SK-N-SH (cell line): ENCODE results near the gene TAB2. TPM values are rescaled to one million over a fixed set of nuclear protein-coding genes. Genes with fewer than 3 reads are reported as not detected.

Source experiments
- CTCF ChIA-PET: fragments of 300-600, 350-600 bp; formaldehyde crosslinking; extraction: SDS; loops from one replicate; lab custom pipeline; 2021; lab: Yijun Ruan, JAX
- POLR2A ChIA-PET: fragments of 350-600 bp; sonication (Branson Sonifier 250); formaldehyde crosslinking; extraction: SDS; loops from one replicate; lab custom pipeline; 2020; ENCODE audit warnings: antibody characterized with exemption, inconsistent platforms; lab: Yijun Ruan, JAX
- DNase-seq: peaks from one replicate; pipeline ENCODE4 v3.0.0; 2012
- H2AFZ ChIP-seq: fragments of 200-600 bp; sonication (generic); 2 replicates; pipeline ENCODE4 v1.8.1; 2016; ENCODE audit warnings: antibody characterized with exemption, mild to moderate bottlenecking, low read depth
- H3F3A ChIP-seq: fragments of 200-600 bp; sonication (generic); replicated peaks from 2 replicates; pipeline ENCODE3; 2016; ENCODE audit warnings: antibody characterized with exemption, mild to moderate bottlenecking; ENCODE audit not compliant: insufficient read depth
- H3K27ac ChIP-seq, 2 experiments: fragments of 200-500 bp in 1 of 2; fragments of 200-600 bp in 1 of 2; sonication (Bioruptor generic) in 1 of 2; sonication (generic), shearing (Covaris generic) in 1 of 2; 2 replicates each; pipeline versions ENCODE4 v1.5.1 to v1.6.1; 2014 to 2016; ENCODE audit warnings: low read depth in 2 of 2, inconsistent platforms in 1 of 2, low read length in 1 of 2, mild to moderate bottlenecking in 1 of 2, mixed read lengths in 1 of 2
- H3K27me3 ChIP-seq: fragments of 200-600 bp; sonication (generic), shearing (Covaris generic); 2 replicates; pipeline ENCODE4 v1.6.1; 2016; ENCODE audit warnings: mixed run types; ENCODE audit not compliant: insufficient read depth
- H3K36me3 ChIP-seq, 2 experiments: fragments of 200-500 bp in 1 of 2; fragments of 200-600 bp in 1 of 2; sonication (Bioruptor generic) in 1 of 2; sonication (generic) in 1 of 2; replicated peaks in 1 of 2; 2 replicates each; pipeline versions ENCODE3 to v1.5.1; 2014 to 2016; ENCODE audit warnings: low read length in 1 of 2, mild to moderate bottlenecking in 1 of 2; ENCODE audit not compliant: insufficient read depth in 2 of 2, control insufficient read depth in 1 of 2
- H3K4me1 ChIP-seq, 2 experiments: fragments of 200-500 bp in 1 of 2; fragments of 200-600 bp in 1 of 2; sonication (Bioruptor generic) in 1 of 2; sonication (generic), shearing (Covaris generic) in 1 of 2; 2 replicates each; pipeline versions ENCODE4 v1.5.1 to v1.6.1; 2014 to 2016; ENCODE audit warnings: low read depth in 1 of 2, low read length in 1 of 2, mixed run types in 1 of 2; ENCODE audit not compliant: insufficient read depth in 2 of 2, control insufficient read depth in 1 of 2
- H3K4me2 ChIP-seq: fragments of 200-600 bp; sonication (generic), shearing (Covaris generic); 2 replicates; pipeline ENCODE4 v1.6.1; 2017; ENCODE audit warnings: mixed run types
- H3K4me3 ChIP-seq, 2 experiments: fragments of 200-500 bp in 1 of 2; fragments of 200-600 bp in 1 of 2; sonication (Bioruptor generic) in 1 of 2; sonication (generic), shearing (Covaris generic) in 1 of 2; 2 replicates each; pipeline versions ENCODE4 v1.5.1 to v1.8.1; 2014 to 2016; ENCODE audit warnings: low read depth in 2 of 2, inconsistent platforms in 1 of 2, low read length in 1 of 2, mild to moderate bottlenecking in 1 of 2, mixed read lengths in 1 of 2, moderate library complexity in 1 of 2
- H3K79me2 ChIP-seq: fragments of 200-600 bp; sonication (generic); 2 replicates; pipeline ENCODE4 v1.8.1; 2017; ENCODE audit warnings: mild to moderate bottlenecking; ENCODE audit not compliant: insufficient read depth
- H3K9ac ChIP-seq: fragments of 200-600 bp; sonication (generic); 2 replicates; pipeline ENCODE4 v1.6.1; 2017; ENCODE audit warnings: mixed run types
- H3K9me2 ChIP-seq: fragments of 200-600 bp; sonication (generic); 2 replicates; pipeline ENCODE4 v1.6.1; 2017; ENCODE audit warnings: mixed run types
- H3K9me3 ChIP-seq: fragments of 200-600 bp; sonication (generic); 2 replicates; pipeline ENCODE4 v1.6.1; 2017; ENCODE audit warnings: mixed run types, mild to moderate bottlenecking, moderate library complexity
- H4K20me1 ChIP-seq: fragments of 200-600 bp; sonication (generic); 2 replicates; pipeline ENCODE4 v1.6.1; 2017; ENCODE audit warnings: mild to moderate bottlenecking, mixed run types; ENCODE audit not compliant: insufficient read depth
- EP300 ChIP-seq, 2 experiments: IDR thresholded peaks; 2 replicates each; pipeline versions ENCODE4 v1.4.0 to v1.6.1; 2012; ENCODE audit warnings: borderline replicate concordance in 1 of 2, low read depth in 1 of 2, low read length in 1 of 2
- EZH2phosphoT487 ChIP-seq: fragments of 200-600 bp; sonication (generic); IDR thresholded peaks from 2 replicates; pipeline ENCODE4 v1.6.1; 2017; ENCODE audit warnings: low read depth, mixed run types, mild to moderate bottlenecking, antibody characterized with exemption, moderate library complexity, borderline replicate concordance
- FOXJ3 ChIP-seq: sonication (generic); formaldehyde crosslinking; IDR thresholded peaks from 2 replicates; pipeline ENCODE4 v1.5.1; 2020; ENCODE audit warnings: mild to moderate bottlenecking, missing genetic modification reagents
- FOXM1 ChIP-seq: IDR thresholded peaks from 2 replicates; pipeline ENCODE4 v1.4.0; 2012; ENCODE audit warnings: low read depth, mild to moderate bottlenecking
- NFIC ChIP-seq: IDR thresholded peaks from 2 replicates; pipeline ENCODE4 v1.4.0; 2012; ENCODE audit warnings: borderline replicate concordance
- NRF1 ChIP-seq: IDR thresholded peaks from 2 replicates; pipeline ENCODE4 v1.6.1; 2012; ENCODE audit warnings: low read depth, mild to moderate bottlenecking, low read length
- POLR2AphosphoS5 ChIP-seq: IDR thresholded peaks from 2 replicates; pipeline ENCODE4 v1.6.1; 2012; ENCODE audit warnings: low read depth, low read length
- RAD21 ChIP-seq: IDR thresholded peaks from 2 replicates; pipeline ENCODE4 v1.6.1; 2012; ENCODE audit warnings: mild to moderate bottlenecking, low read length
- RCOR1 ChIP-seq: fragments of 150-350 bp; IDR thresholded peaks from 2 replicates; pipeline ENCODE4 v1.6.1; 2017; ENCODE audit warnings: antibody characterized with exemption, low read length
- RFX5 ChIP-seq: IDR thresholded peaks from 2 replicates; pipeline ENCODE4 v1.6.1; 2012; ENCODE audit warnings: mild to moderate bottlenecking, improper control_type of control experiment, low read length
- SIN3A ChIP-seq: IDR thresholded peaks from 2 replicates; pipeline ENCODE4 v1.6.1; 2012; ENCODE audit warnings: low read depth, mild to moderate bottlenecking, low read length, moderate library complexity, borderline replicate concordance
- SMC3 ChIP-seq: IDR thresholded peaks from 2 replicates; pipeline ENCODE4 v1.6.1; 2012; ENCODE audit warnings: low read depth, low read length, improper control_type of control experiment
- TAF1 ChIP-seq: IDR thresholded peaks from 2 replicates; pipeline ENCODE4 v1.6.1; 2012; ENCODE audit warnings: low read depth, mild to moderate bottlenecking, low read length, moderate library complexity, borderline replicate concordance
- TCF12 ChIP-seq: IDR thresholded peaks from 2 replicates; pipeline ENCODE4 v1.4.0; 2012
- WGBS: methylation state at CpG from one replicate; pipeline ENCODE4 v1.1.6; 2017; ENCODE audit warnings: low lambda C conversion rate; 5-methylcytosine and 5-hydroxymethylcytosine counted together
- polyA plus RNA-seq, 3 experiments: library from polyadenylated mRNA; depleted of rRNA; stranded (reverse); fragments of >200 nt; gene quantifications; 2 replicates each; pipeline ENCODE4 v1.2.3, GENCODE V29; 2012
- TF ChIP-seq, protein P1 (sequence below): fragments of 150-350 bp; IDR thresholded peaks from 2 replicates; pipeline ENCODE4 v1.6.1; 2017; ENCODE audit warnings: antibody characterized with exemption, low read length, low read depth, borderline replicate concordance
- TF ChIP-seq, protein P2 (sequence below): fragments of 150-350 bp; IDR thresholded peaks from 2 replicates; pipeline ENCODE4 v1.6.1; 2016; ENCODE audit warnings: mild to moderate bottlenecking, low read depth, low read length
- TF ChIP-seq, protein P3 (sequence below): fragments of 200-600 bp; sonication (generic); IDR thresholded peaks from 2 replicates; pipeline ENCODE4 v1.6.1; 2017; ENCODE audit warnings: antibody characterized with exemption, mild to moderate bottlenecking, moderate library complexity
- TF ChIP-seq, protein P4 (sequence below): IDR thresholded peaks from 2 replicates; pipeline ENCODE4 v1.6.1; 2012; ENCODE audit warnings: mild to moderate bottlenecking, low read depth, low read length, moderate library complexity
- TF ChIP-seq, protein P5 (sequence below): IDR thresholded peaks from 2 replicates; pipeline ENCODE4 v1.4.0; 2012; ENCODE audit warnings: low read depth, borderline replicate concordance

TAB2 gene
- polyA plus RNA-seq, 1 of the 3 experiments (the other 2 are of a cell fraction), result 24.4 TPM

DNA sequence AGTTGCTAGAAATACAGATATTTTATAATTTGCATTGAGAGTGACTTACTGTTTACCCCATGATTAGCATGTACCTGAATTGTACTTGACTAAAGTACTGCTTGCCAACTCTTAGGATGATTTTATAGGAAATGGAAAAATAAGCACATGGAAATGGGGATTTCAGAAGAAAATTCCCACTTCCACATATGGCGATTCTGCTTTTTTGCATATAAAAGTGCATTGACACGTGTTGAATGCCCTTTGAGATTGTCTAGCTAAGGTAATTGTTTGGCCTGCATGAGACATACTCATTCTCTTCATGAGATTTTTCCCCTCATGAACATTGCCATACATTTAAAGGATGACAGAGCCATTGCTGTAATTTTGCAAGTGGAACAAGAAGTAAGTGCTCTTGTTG is 10.1 kb downstream of the TAB2 start:
- peaks cover 0 to 20% of the 10 kb centered on the region in 2 experiments for H3K36me3 ChIP-seq
- 96% methylated on average over 2 of the region's 2 CpGs for WGBS
- H3K27ac ChIP-seq, result no peak overlapping the region
- H3K9me3 ChIP-seq, result no peaks in the 10 kb centered on the region
- H3F3A ChIP-seq, result peaks cover 11% of the 10 kb centered on the region
- H4K20me1 ChIP-seq, result peaks cover 99% of the 10 kb centered on the region
- peaks cover 6 to 20% of the 10 kb centered on the region in 2 experiments for H3K4me1 ChIP-seq
- no peaks in the 10 kb centered on the region for H3K27me3 ChIP-seq
- POLR2A ChIA-PET, result no interaction called here
- H3K4me2 ChIP-seq, result no peak overlapping the region
- no peak for TF ChIP-seq EP300 (IDR thresholded peaks at IDR 0.05; ENCODE audit: borderline replicate concordance in 1 of 2, low read depth in 1 of 2, low read length in 1 of 2)
- no peak for TF ChIP-seq POLR2AphosphoS5
- TF ChIP-seq SIN3A, result no peak
- no peak for TF ChIP-seq FOXJ3 (CRISPR knock-in tag)
- TF ChIP-seq, protein P1, sequence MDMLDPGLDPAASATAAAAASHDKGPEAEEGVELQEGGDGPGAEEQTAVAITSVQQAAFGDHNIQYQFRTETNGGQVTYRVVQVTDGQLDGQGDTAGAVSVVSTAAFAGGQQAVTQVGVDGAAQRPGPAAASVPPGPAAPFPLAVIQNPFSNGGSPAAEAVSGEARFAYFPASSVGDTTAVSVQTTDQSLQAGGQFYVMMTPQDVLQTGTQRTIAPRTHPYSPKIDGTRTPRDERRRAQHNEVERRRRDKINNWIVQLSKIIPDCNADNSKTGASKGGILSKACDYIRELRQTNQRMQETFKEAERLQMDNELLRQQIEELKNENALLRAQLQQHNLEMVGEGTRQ, result no peak
- TF ChIP-seq RFX5, result no peak
- no peak for TF ChIP-seq FOXM1
- no peak for TF ChIP-seq RAD21
- TF ChIP-seq, protein P2, sequence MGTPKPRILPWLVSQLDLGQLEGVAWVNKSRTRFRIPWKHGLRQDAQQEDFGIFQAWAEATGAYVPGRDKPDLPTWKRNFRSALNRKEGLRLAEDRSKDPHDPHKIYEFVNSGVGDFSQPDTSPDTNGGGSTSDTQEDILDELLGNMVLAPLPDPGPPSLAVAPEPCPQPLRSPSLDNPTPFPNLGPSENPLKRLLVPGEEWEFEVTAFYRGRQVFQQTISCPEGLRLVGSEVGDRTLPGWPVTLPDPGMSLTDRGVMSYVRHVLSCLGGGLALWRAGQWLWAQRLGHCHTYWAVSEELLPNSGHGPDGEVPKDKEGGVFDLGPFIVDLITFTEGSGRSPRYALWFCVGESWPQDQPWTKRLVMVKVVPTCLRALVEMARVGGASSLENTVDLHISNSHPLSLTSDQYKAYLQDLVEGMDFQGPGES, result no peak
- TF ChIP-seq SMC3, result no peak
- TF ChIP-seq TCF12, result no peak
- no peak for TF ChIP-seq TAF1
- no peak for TF ChIP-seq EZH2phosphoT487
- TF ChIP-seq, protein P3, sequence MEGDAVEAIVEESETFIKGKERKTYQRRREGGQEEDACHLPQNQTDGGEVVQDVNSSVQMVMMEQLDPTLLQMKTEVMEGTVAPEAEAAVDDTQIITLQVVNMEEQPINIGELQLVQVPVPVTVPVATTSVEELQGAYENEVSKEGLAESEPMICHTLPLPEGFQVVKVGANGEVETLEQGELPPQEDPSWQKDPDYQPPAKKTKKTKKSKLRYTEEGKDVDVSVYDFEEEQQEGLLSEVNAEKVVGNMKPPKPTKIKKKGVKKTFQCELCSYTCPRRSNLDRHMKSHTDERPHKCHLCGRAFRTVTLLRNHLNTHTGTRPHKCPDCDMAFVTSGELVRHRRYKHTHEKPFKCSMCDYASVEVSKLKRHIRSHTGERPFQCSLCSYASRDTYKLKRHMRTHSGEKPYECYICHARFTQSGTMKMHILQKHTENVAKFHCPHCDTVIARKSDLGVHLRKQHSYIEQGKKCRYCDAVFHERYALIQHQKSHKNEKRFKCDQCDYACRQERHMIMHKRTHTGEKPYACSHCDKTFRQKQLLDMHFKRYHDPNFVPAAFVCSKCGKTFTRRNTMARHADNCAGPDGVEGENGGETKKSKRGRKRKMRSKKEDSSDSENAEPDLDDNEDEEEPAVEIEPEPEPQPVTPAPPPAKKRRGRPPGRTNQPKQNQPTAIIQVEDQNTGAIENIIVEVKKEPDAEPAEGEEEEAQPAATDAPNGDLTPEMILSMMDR, result no peak
- TF ChIP-seq, all 33 proteins: peak for 0
- DNase-seq, result no peak
- H3K79me2 ChIP-seq, result peaks cover 100% of the 10 kb centered on the region
- CTCF ChIA-PET, result interaction anchor here (1.3 to 1.7 kb wide), 2 partner anchors 10 to 104 kb away, joined by 3 to 7 read pairs; no protein-coding TSS in a partner anchor
- no peaks in the 10 kb centered on the region for H3K9me2 ChIP-seq
- no peak overlapping the region for H3K4me3 ChIP-seq
- H2AFZ ChIP-seq, result no peak overlapping the region
- no peak overlapping the region for H3K9ac ChIP-seq

DNA sequence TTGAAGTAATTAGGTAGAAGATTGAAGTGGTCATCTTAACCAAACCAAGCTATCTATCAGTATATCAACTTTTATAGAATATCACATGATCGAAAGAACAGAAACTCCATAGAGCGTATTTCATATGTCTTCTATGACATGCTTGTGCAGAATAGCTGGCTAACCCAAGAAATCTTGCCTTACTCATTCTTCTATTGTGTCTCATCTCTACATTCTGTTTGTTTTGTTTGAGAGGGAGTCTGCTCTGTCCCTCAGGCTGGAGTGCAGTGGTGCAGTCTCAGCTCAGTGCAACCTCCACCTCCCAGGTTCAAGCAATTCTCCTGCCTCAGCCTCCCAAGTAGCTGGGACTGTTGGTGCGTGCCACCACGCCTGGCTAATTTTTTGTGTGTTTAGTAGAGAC is 10.6 kb downstream of the TAB2 start:
- peaks cover 99% of the 10 kb centered on the region for H4K20me1 ChIP-seq
- no peaks in the 10 kb centered on the region for H3K9me3 ChIP-seq
- H3K9ac ChIP-seq, result no peak overlapping the region
- POLR2A ChIA-PET, result no interaction called here
- no peak overlapping the region for H2AFZ ChIP-seq
- H3K4me1 ChIP-seq, result peaks cover 6 to 16% of the 10 kb centered on the region in 2 experiments
- peaks cover 0 to 20% of the 10 kb centered on the region in 2 experiments for H3K36me3 ChIP-seq
- DNase-seq, result no peak
- WGBS, result 100% methylated on average over 4 of the region's 4 CpGs
- peaks cover 15% of the 10 kb centered on the region for H3F3A ChIP-seq
- H3K9me2 ChIP-seq, result no peaks in the 10 kb centered on the region
- H3K4me3 ChIP-seq, result no peak overlapping the region
- H3K79me2 ChIP-seq, result peaks cover 100% of the 10 kb centered on the region
- no peak overlapping the region for H3K27ac ChIP-seq
- no peaks in the 10 kb centered on the region for H3K27me3 ChIP-seq
- CTCF ChIA-PET, result interaction anchor here (1.3 to 1.7 kb wide), 2 partner anchors 9 to 104 kb away, joined by 3 to 7 read pairs; no protein-coding TSS in a partner anchor
- H3K4me2 ChIP-seq, result no peak overlapping the region
- TF ChIP-seq, protein P4, sequence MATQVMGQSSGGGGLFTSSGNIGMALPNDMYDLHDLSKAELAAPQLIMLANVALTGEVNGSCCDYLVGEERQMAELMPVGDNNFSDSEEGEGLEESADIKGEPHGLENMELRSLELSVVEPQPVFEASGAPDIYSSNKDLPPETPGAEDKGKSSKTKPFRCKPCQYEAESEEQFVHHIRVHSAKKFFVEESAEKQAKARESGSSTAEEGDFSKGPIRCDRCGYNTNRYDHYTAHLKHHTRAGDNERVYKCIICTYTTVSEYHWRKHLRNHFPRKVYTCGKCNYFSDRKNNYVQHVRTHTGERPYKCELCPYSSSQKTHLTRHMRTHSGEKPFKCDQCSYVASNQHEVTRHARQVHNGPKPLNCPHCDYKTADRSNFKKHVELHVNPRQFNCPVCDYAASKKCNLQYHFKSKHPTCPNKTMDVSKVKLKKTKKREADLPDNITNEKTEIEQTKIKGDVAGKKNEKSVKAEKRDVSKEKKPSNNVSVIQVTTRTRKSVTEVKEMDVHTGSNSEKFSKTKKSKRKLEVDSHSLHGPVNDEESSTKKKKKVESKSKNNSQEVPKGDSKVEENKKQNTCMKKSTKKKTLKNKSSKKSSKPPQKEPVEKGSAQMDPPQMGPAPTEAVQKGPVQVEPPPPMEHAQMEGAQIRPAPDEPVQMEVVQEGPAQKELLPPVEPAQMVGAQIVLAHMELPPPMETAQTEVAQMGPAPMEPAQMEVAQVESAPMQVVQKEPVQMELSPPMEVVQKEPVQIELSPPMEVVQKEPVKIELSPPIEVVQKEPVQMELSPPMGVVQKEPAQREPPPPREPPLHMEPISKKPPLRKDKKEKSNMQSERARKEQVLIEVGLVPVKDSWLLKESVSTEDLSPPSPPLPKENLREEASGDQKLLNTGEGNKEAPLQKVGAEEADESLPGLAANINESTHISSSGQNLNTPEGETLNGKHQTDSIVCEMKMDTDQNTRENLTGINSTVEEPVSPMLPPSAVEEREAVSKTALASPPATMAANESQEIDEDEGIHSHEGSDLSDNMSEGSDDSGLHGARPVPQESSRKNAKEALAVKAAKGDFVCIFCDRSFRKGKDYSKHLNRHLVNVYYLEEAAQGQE, result no peak
- TF ChIP-seq NFIC (no peak), TAF1 (no peak), EZH2phosphoT487 (no peak), NRF1 (no peak), RCOR1 (no peak)
- TF ChIP-seq, protein P5, sequence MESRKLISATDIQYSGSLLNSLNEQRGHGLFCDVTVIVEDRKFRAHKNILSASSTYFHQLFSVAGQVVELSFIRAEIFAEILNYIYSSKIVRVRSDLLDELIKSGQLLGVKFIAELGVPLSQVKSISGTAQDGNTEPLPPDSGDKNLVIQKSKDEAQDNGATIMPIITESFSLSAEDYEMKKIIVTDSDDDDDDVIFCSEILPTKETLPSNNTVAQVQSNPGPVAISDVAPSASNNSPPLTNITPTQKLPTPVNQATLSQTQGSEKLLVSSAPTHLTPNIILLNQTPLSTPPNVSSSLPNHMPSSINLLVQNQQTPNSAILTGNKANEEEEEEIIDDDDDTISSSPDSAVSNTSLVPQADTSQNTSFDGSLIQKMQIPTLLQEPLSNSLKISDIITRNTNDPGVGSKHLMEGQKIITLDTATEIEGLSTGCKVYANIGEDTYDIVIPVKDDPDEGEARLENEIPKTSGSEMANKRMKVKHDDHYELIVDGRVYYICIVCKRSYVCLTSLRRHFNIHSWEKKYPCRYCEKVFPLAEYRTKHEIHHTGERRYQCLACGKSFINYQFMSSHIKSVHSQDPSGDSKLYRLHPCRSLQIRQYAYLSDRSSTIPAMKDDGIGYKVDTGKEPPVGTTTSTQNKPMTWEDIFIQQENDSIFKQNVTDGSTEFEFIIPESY, result no peak
